Smooth muscle cell of the brain vasculature (primary cell): ENCODE results near the gene PTPRM.
A peak's percentile ranks its signal among the peaks of the same experiment; 100 is the strongest.
"Not testable (repeated sequence)": the region's sequence is repeated elsewhere in the genome, so short reads cannot be mapped to it uniquely, and the experiment has no call there.

ENCODE experiments used
- DNase-seq: peaks from one replicate; pipeline ENCODE4 v3.0.0-alpha.2; 2012; ENCODE audit warnings: low read depth, low spot score

The PTPRM gene

DNA sequence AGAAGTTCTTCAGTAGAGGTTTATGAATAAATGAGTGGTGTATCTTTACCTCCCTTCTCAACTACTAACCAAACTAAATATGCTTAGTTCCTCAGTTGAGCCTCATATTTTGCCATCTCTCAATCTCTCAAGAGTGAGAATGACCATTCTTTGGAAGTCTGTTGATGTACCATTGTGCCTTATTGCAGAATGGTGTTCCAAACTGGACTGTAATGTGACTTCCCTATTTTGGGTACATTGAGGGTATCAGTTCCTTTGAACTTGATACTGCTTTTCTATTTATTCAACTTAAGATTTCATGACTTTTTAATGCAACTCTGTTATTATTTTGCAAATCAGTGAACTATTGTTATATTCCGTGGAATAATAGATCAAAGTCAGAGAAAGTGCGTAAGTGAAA is 159.4 kb downstream of the PTPRM start:
- DNase-seq = no peak

DNA sequence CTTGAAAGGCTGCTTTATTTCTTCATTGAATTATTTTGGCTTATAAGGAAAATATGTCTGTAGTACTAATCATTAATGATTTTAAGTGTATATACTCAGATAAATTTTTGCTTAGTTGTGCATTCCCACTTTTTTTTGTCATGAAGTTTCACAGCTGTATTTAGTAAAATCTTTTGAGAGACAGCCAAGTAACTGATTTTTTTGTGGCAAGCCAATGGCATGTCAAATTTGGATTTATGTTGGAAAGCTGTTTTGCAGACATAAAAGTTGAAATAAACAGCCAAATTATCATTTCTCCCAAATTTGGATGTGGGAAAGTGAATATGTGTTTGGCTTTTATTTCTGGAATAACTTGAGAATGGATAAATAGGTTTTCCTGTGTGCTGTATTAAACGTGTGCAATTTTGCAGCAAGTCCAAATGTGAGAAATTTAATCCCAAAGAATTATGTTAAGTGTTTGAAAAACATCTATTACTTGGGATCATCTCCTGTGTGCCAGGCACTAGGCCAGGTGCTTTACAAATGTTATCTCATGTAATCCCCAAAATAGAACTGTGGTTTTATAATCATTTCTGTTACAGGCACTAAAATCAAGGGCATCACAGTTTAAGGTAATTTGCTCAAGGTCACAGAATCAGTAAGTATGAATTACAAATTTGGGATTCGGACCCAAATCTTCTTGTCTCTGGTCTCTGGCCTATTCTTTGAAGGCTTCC is 160.4 kb downstream of the PTPRM start:
- DNase-seq = no peak

DNA sequence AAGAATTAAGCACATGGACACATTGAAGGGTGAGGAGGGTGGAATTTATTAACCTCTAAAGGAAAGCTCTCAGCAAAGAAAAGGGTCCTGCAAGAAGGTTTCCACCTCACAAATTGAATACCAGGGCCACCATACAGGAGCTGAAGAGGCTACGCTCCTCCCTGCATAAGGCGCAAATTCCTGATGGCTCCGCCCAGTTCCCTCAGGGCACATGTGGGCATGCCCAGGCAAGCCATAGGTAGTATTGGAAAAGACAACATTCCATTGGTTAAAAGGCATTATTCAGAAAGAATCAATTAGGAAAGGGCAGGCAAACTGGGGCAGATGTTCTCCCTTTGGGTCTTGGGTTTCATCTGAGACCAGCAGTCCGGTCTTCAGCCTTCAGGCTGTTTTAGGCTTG is 161.2 kb downstream of the PTPRM start:
- DNase-seq = no peak

DNA sequence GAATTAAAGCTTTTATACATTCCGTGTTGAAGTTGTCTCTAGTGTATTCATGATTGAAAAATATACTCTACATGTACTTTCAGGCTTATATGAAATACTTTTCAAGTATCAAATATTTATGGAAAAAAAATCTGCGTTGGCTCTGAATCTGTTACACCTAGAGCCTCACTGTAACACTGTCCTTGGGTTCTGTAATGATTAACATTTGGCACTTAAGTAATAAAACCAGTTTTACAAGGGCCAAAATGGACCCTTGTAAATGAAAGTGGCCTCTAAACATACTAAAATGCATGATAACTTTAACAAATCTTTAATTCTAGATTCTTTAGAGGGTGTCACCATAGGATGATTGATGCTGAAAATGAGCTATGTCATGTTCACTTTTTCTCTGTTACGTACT is 162.8 kb downstream of the PTPRM start:
- DNase-seq = no peak

DNA sequence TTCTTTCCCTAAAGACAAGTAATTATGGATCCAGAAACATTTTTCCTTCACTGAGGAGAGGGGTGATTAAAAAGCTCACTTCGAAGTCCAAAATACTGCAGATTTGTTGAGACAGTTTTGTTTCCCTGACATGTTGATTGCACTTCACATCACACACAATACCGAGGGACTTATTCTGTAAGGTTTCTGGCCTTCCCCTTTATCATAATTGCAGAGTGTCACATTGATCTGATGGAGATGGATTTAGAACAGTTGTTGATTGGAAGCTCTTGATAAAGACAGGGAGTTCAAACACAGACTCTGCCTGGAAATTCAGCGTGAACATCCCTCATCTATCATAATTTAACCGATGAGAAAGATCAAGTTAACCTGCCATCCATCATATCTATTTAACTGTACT is 163.6 kb downstream of the PTPRM start:
- DNase-seq = no peak

DNA sequence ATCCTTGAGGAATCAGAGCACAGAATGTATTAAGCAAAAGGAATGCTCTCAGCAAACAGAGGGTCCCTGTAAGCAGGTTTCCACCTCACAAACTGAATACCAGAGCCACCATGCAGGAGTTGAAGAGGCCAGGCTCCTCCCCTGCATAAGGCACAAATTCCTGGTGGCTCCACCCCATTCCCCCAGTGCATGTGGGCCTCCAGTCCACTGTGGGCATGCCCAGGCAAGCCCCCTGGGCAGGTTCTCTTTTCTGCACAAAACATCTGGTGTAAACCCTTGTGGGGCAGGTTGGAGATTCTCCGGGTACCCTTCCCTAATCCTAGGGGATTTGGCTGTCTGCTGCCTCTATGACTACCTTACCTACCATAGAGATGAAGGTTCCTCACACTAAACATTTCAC is 166.5 kb downstream of the PTPRM start:
- no peak for DNase-seq

DNA sequence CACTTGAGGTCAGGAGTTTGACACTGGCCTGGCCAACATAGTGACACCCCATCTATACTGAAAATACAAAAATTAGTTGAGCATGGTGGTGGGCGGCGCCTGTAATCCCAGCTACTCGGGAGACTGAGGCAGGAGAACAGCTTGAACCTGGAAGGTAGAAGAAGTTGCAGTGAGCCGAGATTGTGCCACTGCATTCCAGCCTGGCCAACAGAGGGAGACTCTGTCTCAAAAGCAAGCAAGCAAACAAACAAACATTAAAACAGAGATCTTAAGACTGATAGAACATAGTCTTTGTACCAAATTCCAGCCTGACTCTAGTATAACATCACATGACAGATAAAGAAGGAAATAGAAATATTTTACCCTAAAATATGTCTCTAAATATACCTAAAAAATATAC is 168.1 kb downstream of the PTPRM start:
- no peak for DNase-seq

DNA sequence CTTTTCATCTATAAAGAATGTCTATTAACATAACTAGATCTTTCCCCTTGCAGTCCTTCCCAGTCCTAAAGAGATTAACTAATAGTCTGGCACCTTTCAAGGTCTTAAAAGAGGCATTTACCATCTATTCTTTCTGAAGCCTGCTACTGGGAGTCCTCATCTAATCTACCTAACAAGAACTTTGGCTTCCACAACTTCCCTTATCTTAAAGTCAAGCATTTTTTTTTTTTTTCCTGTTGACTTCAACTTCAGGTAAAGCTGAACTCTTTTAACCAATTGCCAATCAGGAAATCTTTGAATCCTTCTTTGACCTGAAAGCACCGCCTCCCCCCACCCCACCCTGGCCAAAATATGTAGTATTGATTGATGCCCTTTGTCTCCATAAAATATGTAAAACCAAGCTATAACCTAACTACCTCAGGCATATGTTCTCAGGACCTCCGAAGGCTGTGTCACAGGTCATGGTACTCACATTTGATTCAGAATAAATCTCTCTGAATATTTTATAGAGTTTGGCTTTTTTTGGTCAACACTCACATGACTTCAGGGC is 168.6 kb downstream of the PTPRM start:
- DNase-seq = no peak

DNA sequence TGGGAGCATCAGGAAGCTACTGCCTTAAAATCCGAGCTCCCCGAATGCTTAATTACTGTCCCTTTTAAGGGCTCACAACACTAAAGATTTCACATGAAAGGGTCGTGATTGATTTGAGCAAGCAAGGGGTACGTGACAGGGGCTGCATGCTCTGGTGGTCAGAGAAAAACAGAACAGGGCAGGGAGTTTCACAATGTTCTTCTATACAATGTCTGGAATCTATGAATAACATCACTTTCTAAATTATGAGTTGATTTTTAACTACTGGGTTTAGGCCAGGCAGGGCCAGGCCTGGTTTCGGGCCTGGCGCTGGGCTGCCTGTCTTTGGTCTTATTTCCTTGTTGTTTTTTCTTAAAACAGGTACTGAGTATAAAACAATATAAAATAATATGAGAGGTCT is 169.4 kb downstream of the PTPRM start:
- not testable (repeated sequence) for DNase-seq

DNA sequence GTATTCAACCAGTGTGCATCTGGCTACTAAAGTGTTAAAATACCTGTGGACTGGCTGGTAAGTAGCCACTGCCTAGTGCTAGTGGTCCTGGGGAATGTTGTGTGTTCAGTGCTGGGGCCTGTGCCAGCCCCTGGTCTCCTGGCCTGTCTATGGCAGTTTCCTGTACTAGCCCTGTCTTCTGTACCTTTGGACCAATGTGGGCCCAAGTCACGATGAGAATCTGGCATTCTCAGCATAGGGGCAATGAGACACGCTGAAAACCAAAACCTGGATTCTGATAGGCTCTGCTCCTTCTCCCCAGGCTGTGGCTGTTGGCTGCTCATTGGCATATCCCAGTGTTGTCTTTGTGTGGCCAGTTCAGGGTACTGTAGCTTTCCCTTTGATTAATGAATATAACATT is 170.4 kb downstream of the PTPRM start:
- DNase-seq = no peak

DNA sequence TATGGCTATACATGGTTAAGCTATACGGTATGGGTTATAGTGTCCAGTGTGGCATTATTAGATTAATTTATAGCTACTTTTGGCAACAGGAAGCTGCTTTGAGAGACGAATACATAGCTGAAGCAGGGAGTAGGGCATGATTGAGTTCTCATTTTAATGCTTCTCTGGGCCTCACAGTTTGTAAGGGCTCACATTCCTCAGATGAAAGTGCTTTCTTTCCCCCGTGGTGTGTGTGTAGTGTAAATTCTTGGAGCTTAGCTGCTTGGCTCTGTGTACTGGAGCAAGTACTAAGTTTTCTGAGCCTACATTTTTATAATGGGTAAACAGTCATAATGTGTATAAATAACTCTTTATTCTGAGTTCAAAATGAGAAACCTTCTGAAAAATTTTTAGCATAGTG is 173.7 kb downstream of the PTPRM start:
- DNase-seq = peak; percentile 21

DNA sequence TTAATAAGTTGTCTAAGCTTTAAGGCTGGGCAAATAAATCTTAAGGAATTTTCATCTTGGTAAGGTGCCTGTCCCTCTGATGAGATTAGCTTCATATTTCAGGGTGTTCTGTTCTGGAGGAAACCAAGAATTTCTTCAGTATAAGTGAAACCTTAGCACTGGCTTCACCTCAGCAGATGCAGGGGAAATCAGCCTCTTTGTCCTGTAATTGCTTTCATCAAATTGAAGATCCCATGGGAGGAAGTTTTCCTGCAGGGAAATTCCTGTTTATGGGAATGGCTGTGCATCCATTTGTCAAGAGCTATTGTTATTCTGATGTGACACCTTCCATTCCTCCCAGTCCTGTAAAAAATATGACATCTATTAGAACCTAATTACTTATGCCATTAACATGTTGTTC is 174.5 kb downstream of the PTPRM start:
- no peak for DNase-seq

DNA sequence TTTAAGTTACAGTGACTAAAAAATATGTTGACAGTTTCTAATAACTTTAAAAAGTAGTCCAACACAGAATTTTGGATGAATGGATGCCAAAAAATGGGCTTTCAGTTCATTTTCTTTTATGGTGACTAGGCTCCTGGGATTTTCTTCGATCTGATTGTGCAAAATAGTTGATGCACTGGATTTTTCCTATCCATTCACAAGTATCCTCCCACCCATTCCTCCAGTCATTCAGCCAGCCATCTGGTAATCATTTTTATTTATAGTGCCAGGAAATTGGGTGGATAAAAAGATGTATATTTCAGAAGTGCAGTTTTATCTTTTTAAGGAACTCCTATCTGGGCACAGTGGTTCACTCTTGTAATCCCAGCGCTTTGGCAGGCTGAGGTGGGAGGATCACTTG is 175.1 kb downstream of the PTPRM start:
- no peak for DNase-seq

DNA sequence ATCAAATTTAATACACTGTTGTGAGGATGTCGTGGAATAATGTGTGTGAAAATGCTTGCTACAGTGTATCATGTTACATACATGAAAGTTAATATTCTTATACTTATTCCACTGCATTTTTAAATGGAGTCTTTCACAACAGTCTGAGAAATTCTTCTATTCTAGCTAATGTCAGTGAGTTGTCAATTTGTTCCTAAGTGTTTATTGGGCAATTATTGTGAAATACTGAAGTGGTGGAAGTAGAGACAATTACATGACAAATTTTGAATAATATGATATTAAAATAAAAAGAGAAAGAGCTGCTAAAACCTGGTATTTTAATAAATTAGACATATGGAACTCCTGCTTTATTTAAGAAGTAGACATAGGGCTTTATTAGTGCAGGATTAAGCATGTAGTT is 176.1 kb downstream of the PTPRM start:
- DNase-seq = no peak

DNA sequence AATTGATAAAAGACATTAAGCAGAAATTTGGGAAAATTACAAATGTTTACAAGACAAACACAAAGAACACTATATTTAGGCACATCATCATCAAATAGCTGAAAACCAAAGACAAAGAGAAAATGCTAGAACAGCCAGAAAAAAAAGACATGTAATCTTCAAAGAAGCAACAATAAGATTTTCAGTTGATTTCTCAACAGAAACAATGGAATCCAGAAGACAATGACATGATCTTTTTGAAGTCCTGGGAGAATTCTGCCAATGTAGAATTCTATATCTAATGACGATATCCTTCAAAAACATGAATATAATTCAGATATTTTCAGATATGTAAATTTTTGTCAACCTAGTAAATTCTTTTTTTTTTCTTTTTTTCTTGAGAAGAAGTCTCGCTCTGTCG is 179.0 kb downstream of the PTPRM start:
- no peak for DNase-seq

DNA sequence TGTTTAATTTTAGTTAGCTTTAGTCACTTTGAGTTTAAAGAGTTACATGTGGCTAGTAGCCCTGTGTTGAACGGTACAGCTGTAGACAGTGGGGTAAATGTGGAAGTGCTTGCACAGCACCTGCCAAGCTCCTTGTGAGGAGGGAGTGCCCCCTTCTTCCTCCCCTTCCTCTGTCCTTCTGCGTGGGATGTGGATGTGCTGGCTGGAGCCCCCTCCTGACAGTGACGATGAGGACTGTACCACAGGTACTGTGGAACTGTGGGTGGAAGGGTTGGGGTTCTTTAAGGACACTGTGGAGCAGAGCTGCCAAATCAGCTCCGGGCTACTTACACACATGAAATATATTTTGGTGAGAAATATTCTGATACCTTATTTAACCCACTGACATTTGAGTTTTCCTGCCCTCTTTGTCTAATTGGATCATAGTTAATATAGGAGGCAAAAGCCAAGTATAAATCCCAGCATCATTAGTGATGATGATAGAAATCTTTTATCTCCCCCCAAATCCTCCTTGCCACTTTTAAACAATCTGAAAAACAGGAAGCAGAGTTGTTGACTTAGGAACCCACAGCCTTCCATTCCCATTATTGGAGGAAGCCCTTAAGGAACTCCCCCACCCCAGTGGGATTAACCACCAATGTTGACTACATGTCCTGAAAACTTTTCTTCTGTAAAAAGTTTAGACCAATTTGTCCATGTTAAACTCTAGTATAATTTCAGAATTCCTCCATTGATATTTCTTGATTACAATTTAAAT is 181.3 kb downstream of the PTPRM start:
- no peak for DNase-seq

DNA sequence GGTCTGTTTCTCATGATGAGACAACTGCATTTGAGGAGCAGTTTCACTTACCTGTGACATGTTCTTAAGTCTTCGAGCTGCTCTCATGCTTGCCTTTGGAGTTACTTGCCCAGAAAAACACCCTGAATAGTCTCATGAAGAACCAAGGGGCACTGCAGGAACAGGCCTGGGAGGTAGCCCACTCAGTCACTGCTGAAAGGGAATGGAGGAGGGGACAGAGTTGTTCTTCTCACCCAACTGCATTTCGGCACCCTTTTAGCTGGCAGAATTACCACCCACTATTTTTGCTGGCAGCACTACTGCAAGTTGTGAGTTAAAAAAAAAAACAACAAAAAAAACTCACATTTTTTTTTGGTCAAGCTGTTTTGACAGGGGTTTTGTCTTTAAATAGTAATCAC is 181.9 kb downstream of the PTPRM start:
- no peak for DNase-seq

DNA sequence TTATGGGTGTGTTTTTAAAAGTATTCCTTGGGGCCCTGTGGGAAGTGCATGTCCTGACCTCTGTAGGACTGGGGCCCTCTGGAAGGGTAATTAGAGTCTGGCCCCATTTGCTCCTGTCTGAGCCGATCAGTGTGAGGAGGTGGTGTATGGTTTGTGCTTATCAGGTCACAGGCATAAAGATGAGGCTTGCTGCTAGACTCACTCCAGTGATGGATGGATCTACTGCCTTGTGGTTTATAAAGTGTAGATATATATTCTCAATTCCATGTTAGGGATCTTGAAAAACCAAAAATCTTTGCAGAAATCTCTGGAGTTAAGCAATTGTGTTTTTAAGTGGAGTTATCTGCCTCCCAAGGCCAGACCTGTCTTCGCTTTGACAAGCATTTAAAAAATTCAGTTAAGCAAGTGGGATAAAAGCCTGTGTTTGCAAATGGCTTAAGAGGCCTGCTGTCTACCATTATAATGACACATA is 182.4 kb downstream of the PTPRM start:
- DNase-seq = no peak

DNA sequence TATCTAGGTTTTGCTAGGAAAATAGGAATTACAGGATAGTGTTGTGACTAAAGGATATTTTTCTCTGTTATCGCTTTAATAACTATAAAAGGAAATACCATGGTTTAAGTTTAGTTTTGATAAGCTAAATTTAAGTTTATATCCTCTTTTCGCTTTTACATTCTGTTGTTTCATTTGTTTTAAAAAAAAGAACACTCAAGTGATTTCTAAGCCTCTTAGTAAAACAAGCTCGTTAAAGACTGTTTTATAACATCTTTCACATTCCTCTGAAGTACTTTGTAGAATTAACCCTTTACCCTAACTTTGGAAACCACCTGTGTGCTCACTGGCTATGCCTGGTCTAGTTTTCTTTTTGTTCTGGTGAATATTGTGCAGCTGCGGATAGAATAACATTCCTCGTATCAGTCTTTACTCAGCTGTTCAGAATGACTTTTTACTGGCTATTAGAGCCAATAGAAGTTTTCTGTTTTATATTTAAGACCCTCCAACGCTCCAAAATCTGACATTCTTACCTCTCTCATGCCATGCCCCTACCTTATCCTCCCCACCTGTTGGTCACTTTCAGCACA is 183.1 kb downstream of the PTPRM start:
- no peak for DNase-seq

DNA sequence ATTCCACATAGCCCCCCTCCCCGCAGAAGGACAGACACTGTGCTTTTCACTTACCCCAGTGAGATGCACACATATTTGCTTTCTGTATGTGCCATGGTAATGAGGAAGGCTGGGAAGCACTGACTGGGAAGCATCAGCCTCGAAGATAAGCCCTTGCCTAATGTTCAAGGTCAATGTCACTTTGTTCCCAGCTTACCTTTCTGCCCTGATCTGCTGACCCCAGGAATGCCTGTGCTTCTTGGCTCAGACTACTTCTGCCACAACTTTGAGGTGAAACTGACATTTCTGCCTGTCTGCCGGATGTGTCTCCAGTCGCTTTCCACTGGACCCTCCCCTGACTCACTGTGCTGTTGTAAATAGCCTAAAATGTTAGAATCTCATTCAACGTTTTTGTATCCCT is 183.8 kb downstream of the PTPRM start:
- DNase-seq = no peak

DNA sequence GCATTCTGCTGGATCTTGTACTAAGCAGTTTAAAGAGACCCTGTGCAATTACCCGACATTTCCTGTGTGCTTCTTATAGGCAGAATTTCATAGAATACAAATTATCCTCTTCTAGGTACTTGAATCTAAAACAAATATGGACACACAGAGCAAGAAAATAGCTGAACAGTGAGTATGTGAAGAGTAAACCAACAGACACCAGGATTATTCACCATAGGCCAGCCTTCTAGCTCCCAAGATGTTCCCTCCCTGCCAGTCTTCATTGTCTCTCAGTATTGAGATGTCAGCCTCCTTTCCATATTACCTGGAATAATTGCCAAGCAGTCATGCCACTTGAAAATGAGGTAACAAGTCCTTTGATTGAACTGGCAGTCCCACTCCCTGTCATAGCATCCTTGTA is 187.1 kb downstream of the PTPRM start:
- no peak for DNase-seq

DNA sequence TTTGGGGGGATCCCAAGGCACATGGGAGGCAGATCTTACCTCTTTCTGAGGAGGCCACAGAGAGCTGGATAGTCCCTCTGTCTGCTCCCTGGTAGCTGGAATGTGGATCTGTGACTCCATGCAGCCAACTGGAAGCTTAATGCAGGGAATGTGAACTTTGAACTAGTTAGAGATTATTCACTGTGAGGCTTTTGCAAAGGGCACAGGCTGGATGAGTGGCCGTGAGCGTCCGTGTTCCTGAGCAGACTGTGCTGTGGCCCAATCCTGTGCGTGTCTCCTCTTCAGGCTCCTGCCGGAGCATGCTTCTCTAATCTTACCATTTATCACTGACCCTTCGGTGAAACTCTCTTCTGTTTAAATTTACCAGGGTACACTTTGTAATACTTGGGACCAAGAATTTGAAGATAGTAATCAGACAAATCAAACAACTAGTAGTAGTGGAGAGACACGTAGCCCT is 187.6 kb downstream of the PTPRM start:
- no peak for DNase-seq
